GM19240 (cell line): ENCODE data around the gene FAM131C.
"Not testable (repeated sequence)": the region's sequence is repeated elsewhere in the genome, so short reads cannot be mapped to it uniquely, and the experiment has no call there.

ENCODE experiments used
- DNase-seq: peaks from one replicate; pipeline ENCODE4 v3.0.0; 2011; ENCODE audit warnings: low spot score; ENCODE audit not compliant: insufficient read length

Gene FAM131C

DNA sequence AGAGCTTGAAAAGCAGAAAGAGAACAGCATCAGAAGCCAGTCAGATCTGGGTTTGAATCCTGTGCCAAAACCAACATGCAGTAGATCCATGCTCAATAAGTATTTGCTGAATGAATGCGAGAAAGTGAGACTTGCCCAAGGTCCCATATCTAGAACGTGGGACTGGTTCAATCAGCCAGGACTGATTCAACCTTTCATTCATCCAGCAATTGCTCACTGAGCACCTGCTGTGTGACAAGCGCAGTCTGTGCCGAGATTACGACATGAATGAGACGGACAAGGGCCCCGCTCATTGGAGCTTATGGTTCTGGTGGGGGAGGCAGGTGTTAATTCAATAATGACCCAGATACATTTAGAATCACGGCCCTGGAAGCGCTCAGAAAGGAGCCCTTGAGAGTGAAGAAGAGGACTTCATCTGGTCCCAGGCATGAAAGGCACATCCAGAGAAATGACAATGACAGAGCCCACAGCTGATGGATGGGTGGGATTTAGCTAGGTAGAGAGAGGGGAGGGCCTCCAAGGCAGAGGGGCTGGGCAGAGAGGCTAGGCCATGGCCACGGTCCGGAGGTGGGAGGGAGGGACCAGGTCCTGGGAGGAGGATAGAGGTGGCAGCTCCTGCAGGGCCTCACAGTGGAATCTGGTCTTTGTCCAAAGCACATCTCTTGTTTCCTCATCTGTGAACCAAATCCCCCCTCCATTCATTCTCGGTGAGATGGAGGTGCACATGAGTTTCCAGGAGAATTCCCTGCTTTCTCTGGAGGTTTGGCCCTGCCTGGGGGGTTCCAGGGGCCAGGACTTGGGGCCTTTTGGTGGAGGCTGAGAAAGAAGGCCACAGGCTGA lies 4.2 kb upstream of the FAM131C start:
- no peak for DNase-seq

DNA sequence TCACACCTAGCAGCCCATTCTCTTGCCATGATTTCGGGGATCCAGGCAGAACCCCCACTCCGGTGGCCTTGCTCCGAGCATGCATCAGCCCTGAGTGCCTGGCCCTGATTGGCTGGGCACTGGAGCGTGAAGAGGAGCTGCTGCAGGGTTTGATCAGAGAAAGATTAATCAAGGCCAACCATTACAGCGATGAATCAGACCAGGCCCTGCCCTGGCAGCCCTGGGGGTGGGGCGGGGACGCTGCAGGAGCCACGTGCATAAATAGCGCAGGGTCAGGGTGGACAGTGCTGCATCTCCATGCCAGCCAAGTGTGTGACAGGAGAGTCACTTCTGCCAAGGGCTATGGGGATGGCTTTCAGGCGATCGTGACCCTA lies 3.4 kb upstream of the FAM131C start:
- no peak for DNase-seq

DNA sequence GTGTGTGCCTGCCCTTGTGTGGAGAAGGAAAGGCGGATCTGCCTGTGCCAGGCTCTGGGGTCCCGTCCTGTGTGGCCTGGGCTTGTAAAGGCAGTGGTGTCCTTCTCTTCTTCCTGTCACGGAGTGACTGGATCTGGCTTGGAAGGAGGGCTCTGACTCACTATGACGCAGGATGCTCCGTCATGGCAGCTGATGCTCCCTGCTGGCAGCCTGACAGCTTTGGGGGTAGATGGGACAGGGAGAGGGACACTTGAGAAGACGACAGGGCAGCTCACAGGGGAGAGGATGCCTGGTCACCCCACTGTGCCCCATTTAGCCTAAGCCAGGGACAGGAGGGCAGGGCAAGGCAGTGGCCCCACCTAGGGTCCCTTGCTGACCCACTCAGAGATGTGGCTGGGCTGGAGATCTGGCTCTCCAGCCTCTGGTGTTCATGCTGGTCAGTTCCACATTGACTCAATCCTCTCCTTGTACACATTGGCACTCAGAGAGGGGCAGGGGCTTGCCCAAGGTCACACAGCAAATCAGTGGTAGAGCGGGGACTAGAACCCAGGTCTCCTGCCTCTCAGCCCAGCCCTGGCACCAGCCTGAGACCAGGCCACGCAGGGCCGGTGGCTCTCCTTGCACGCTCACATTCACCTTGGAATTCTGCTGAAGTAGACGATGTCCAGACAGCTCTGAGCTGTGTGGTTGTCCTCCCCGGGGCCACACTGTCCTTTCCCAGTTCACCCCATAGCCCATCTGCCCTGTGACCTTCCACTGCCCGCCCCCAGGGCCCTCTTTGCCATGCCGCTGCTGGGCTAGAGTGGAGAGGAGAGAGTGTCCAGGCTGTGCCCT lies 2.8 kb upstream of the FAM131C start:
- DNase-seq = no peak

DNA sequence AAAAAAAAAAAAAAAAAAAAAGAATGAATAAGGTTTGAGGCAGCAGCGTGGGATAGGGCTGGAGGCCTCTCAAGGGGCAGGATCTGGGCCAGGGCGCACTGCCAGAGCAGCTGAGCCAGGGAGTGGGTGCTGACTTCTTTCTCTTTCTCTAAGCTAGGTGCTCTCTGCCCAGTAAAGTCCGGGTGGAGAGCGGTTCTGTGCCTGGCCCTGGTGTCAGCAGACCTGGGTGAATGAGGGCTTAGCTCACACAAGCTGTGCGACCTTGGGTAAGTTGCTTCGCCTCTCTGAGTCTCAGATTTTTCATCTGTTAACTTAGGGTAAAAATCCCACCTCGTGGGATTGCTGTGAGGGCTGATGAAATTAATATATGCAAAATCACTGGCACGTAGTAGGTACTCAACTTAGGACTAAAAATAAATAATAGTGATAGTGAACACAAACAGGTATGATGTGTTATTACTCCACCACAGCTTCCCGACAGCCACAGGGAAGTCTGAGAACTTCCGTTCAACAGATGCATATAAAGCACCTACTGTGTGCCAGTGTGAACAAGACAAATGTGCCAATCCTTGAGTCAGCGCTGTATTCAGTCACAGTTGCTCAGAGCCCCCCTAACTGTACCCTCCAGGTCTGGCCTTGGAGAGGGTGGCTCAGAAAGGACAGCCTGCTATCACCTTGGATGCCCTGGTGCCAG lies 2.0 kb upstream of the FAM131C start:
- DNase-seq = no peak

DNA sequence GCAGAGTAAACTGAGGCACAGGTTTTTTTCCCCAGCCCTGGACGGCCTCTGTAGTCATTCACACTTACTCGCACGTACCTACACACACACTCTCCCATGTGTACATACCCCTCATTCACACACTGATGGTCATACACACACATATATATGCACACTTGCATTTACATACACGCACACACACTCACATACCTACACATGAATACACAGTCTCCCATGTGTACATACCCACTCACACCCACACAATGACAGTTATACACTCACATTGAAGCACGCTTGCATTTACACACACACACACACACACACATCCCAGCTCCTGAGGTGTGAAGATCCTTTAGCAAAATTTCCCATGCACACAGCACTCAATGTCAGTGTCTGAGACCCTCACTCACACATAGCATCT lies 766 bp upstream of the FAM131C start:
- no peak for DNase-seq

DNA sequence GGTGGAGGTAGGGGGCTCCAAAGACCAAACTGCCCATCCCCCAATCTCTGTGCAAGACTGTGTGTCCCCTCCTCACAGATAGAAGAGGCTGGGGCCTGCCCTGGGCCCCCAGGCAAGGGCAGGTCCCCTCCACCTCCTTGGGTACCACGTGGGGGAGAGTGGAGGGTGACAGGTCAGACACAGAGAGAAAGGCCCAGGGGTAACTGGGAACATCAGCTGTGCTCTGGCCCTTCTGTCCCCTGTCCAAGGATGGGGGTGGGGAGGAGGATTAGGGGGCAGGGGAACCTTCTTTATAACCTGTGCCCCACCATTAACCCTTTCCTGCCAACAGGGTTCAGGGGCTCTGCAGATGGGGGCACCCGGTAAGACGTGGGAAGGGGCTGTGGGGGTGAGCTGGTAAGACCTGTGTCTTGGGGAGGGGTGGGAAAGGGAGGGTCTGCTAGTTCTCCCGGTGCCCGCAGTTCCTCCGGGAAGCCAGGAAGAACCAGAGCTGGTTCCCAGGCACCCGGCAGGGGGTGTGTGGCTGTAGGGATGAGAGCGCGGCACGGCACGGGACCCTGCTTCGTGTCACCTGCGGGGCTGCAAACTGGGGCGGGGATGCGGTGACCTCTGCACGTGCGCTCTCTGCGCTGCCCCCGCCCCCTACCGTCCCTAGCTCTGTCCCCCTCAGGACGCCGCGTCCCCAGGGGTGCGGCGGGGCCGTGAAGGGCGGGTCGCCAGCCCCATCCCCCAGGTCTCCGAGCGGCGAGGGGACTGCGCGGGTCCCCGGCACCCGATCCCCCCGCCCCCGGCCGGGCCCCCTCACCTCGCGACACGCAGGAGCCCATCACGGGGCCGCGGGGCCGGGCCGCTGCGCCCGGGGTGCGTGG lies 601 bp downstream of the FAM131C start:
- DNase-seq = no peak

DNA sequence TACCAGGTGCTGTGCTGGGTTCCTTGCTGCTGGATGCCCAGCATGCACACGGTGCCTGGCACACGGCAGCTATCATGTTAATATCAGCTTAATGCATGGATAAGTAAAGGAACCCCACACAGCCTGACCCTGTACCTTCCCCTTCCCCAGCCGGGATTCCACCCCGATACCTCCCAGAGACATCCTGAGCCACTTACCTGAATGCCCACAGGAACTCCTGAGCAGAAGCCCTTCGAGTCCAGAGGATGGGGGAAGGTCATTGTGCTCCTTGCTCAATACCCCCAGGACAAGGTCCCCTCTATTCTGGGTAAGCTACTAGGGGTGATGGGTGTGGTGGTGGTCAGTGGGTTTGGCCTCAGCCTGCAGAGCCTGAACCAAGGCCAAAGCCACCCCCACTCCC lies 1.4 kb downstream of the FAM131C start:
- DNase-seq = no peak

DNA sequence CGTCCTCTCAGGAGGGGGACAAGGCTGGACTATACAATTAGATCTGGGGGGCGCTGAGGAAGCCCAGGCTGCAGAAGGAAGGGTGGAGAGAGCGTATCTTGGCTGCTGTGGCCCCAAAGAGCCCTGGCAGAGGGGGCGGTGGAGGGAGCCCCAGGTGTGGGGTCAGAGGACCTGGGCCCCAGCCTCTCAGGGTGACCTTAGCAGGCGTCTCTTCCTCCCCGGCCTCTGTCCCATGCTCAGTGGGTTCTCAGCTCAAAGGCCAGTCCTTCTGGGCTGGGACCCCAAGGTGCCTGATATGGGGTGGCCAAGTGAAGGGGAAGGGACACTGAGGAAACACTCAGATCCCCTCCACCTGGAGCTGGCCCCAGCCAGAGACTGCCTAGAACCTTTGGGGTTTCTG lies 1.8 kb downstream of the FAM131C start:
- no peak for DNase-seq

DNA sequence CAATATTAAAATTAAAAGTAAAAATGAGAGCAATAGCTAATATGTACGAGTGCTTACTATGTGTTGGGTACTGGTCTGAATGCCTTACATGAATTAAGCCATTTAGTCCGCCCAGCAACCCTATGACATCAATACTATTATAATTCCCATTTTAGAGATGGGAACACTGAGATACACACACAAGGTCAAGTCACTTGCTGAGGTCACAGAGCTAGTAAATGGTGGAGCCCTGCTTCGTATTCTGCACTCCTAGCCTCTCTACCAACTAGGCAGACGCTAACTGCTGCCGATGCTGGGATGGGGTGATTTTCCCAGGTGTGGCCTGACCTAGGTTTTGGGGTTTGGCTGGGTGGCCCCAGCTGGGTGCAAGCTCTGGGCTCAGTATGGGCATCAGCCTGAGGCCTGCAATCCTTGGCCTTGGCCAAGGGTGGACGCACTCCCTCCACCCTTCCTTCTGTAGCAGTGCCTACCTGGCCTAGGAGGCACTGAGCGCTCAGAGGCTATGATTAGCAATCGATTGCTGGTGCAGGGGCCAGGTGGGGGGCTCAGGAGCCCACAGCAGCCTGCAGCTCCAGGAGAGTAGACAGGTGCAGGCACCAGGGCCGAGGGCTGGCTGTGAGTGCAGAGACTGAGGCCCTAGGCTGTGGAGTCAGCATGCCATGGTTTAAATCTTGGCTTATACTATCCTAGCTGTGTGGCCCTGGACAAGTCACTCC lies 2.7 kb downstream of the FAM131C start:
- no peak for DNase-seq

DNA sequence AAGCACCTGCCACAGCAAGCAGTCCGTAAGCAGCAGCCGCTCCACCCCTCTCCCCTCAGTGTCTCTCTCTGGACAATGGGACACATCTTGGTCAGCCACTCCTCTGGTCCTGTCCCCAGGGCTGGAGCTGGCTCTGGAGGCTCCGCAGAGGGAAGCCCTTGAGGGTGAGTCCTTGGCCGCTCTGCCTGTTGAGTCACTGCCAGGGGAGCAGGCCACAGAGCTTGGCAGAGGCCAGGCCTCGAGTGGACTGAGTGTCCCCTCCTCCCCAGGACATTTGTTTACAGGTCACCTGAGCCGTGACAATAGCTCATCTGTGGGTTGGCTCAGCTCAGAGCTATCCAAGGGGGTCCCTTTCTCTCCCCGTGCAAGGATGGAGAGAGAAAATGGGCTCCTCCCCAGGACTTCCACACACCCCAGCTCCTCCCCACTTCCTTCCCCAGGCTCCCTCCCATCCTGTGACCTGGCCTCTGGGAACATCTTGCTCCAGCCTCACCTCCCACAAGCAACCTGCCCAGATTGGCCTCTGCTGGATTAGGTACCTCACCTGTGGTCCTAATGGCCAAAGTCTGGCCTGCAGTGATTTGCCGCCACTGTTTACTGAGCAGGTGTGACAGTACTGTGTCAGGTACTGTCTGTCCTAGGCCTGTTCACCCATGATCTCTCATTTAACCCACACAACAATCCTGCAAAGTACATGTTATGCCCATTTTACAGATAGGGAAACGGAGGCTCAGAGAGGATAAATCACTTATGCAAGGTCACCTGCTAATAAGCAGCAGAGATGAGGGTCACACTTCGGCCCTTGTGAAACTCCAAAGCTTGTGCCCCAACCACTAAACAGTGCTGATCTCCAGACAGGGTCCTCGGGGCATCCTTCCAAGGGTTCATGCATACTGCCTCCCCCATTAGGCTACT lies 4.8 kb downstream of the FAM131C start:
- no peak for DNase-seq

DNA sequence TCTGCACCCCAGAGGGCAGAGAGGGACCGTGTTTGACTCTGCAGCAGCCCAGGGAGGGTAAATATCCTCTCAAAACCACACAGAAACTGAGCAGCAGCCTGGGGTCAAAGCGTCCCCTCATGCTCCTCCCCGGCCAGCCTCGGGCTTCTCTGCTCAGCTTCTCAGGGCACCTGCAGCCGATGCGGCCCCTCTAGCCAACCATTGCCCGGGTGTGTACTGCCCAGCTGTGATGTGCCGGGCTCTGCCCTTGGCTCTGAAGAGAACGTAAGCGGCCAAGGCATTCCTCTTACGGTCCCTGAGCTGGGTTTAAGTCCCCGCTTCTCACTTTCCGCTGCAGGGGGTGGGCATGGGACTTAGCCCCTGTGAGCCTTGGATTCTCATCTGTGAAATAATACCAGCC lies 5.5 kb downstream of the FAM131C start:
- no peak for DNase-seq

DNA sequence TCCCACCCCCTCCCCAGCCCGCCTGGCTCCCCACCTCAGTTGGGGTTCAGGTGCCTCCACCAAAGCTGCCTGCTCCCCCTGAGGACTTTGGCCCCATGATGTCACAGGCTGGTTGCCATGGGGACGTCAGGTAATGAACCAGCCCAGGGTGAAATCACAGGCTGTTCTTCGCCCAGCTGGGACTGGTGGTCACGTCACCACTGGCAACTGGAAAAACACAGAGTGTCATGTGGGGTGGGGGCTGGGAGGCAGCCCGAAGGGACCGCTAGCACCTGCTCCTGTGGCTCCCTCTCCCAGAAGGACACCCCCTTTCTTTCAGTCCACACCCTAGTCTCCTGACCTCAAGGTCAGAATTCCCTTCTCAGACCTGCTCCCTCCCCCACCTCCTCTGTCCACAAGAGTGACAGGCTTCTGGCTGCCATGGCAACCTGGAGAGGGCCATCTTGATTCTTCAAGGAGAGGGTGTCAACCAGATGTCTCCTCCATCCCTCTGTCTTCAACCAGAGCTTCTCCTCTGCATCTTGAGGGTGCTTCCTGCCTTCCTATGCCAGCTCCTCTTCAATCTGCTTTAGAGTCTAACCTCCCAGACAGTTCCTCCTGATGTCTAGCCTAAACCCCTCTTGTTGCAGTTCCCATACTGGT lies 6.2 kb downstream of the FAM131C start:
- DNase-seq = no peak

DNA sequence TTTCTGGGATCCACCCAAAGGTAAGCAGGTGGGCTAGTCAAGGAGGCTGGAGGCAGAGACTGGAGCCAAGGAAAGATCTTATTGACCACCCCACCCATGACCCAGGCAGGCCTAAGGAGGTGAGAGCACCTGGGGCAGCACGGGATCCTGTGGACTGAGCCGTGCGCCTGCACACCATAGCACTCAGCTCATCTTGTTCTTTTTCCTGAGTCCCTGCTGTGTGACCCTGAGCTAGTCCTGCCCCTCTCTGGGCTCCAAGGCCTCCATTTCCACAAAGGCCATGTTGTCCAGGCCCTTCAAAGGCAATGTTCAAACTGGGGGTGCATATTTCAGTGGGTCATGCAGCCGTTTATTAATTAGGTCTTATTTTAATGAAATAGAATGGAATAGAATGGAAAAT lies 7.2 kb downstream of the FAM131C start:
- no peak for DNase-seq

DNA sequence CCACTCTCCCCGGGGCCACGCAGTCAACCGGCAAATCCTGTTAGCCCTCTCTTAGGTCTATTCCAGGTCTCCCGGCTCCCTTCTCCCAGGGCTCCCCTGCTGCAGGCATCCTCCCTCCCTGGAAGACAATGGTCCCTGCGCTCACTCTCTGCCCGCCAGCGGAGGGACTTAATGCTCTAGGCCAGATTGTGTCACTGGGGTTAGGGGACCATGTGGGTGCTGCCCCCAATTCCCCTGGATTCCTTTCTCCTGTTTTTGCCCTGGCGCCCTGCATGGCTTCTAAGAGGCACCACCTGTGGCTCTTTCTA lies 8.2 kb downstream of the FAM131C start:
- DNase-seq = no peak

DNA sequence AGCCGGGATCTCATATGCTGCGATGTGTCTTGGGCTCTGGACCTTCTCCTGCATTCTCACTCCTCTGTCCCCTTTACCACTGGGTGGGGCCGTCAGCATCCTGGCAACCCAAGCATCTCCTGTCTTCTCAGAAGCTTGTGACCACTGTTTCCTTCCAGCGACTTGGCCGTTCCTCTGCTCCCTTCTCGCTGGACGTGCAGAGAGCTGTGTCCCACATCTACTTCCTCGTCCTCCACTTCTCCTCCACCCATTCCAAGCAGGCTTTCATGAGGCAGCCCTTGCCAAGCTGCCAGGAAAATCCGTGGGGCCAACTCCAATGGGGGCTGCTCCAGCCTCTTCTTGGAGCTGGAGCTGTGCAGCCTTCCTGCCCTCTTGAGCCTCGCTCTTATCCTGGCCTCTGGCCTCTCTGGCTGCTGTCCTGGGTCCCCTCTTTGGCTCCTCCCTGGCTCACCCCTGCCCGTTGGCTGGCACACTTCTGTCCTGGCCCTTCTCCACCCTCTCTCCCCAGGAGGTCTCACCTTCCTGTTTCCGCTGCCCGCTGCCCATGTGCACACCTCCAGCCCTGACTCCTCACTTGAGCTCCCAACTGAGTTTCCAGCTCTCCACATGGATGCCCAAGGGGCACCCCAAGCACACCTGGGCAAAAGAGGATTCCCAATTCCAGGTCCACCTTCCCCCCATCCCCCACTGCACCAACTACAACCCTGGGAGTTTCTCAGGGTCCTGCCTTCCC lies 8.7 kb downstream of the FAM131C start:
- no peak for DNase-seq

DNA sequence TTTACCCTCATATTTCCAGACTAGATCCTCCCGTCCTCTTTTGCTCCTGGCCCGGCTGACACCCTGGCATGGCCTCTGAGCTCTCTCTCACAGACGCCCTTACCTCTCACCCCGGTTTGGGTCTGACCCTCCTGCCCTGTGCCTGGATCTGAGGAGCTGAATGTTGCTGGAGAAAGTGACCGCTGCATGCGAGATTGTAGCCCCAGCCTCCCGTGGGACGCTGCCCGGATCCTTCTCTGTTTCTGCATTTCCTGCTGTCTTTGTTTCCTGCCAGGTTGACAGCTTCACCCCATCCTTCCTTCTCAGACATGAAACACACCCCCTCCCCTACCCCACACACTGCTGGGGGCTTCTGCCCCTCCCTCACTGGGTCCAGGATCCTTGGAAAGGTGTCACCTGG lies 9.5 kb downstream of the FAM131C start:
- DNase-seq = no peak

DNA sequence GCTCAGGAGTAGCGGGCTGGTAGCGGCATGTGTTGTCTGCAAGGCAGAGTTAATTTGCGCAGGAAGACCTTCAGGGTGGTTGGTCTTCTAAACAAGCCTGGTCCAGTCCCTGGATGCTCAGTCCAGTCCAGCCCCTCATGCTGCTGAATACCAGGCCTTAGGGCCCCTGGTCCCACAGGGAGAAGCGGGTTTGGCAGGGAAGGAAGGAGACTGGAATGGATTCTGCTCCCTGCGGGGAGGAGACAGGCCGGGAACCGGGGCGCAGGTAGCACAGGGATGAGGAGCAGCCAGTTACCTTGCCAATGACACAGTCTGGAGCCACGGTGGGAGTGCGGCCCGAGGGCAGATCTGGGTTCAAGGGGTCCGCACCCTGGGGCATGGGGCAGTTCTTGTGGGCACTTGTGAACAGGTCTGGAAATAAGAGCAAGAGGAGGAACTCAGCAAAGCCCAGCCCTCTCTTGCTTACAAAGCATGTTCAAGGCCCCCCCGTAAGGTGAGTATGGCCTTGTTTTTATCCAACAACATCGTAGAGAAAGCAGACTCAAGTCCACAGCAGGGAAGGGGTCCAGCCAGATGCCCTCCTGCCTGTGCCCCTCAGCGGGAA lies 10.1 kb downstream of the FAM131C start:
- DNase-seq = no peak

DNA sequence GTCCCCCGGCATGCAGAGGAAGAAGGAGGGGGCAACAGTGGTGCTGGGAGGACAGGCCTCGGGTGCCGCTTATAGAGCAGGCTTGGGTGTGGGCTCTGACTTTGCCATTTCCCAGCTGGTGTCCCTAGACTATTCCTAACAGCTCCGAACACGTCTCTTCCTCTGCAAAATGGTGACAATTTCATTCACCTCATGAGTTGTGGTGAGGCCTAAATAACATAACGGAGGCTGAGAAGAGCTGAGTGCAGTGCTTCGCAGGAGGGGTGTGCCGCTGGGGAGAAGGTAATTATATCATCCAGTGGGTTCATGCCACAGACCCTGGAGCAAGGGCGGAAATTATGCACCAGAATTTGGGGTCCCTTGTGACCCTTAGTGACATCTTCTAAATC lies 10.8 kb downstream of the FAM131C start:
- DNase-seq = not testable (repeated sequence)
